Endothelial cell of umbilical vein (primary cell): ENCODE data around the gene DCLK1. TPM values are rescaled to one million over a fixed set of nuclear protein-coding genes. Genes with fewer than 3 reads are reported as not detected.

Experiments used
- BruUV-seq: library from RNA; stranded (reverse); fragments of 400-500 nt; replicated peaks from 2 replicates; lab custom pipeline; 2021; lab: Mats Ljungman, UMichigan
- CTCF ChIA-PET: fragments of 300-600, 350-600 bp; sonication (Branson Sonifier 250); formaldehyde crosslinking; loops from one replicate; lab custom pipeline; 2021; ENCODE audit warnings: antibody characterized with exemption, inconsistent platforms; lab: Charles Lee
- POLR2A ChIA-PET: fragments of 300-600, 350-600 bp; sonication (Branson Sonifier 250); formaldehyde crosslinking; loops from one replicate; lab custom pipeline; 2021; ENCODE audit warnings: antibody characterized with exemption, inconsistent platforms; lab: Charles Lee
- DNase-seq: peaks from one replicate; pipeline ENCODE4 v3.0.0-alpha.2; 2011; ENCODE audit warnings: low read depth, low spot score
- FAIRE-seq: peaks from 2 replicates; lab custom pipeline; 2011; peaks lifted over from hg19 to GRCh38; lab: Jason Lieb, UNC
- H2AFZ ChIP-seq: 2 replicates; pipeline ENCODE4 v1.6.0; 2012; ENCODE audit warnings: low read depth, low read length, control low read depth, inconsistent platforms
- H3K27ac ChIP-seq: 2 replicates; pipeline ENCODE4 v1.5.1; 2011; ENCODE audit warnings: low read depth, mild to moderate bottlenecking, control low read depth, low read length, moderate library complexity; ENCODE audit not compliant: insufficient read depth
- H3K27me3 ChIP-seq, 2 experiments: 2 replicates each; pipeline versions ENCODE4 v1.6.0 to v1.6.1; 2011; ENCODE audit warnings: low read length in 2 of 2, mixed read lengths in 1 of 2; ENCODE audit not compliant: control insufficient read depth in 2 of 2, insufficient read depth in 2 of 2
- H3K36me3 ChIP-seq, 2 experiments: 2 replicates in 1 of 2; 3 replicates in 1 of 2; pipeline ENCODE4 v1.5.1; 2011; ENCODE audit warnings: low read length in 2 of 2, mild to moderate bottlenecking in 1 of 2, moderate library complexity in 1 of 2; ENCODE audit not compliant: control insufficient read depth in 2 of 2, insufficient read depth in 2 of 2; ENCODE audit errors: extremely low read depth in 1 of 2
- H3K4me1 ChIP-seq: 3 replicates; pipeline ENCODE4 v1.5.1; 2011; ENCODE audit warnings: mild to moderate bottlenecking, low read length; ENCODE audit not compliant: control insufficient read depth, insufficient read depth; ENCODE audit errors: extremely low read depth
- H3K4me2 ChIP-seq: 2 replicates; pipeline ENCODE4 v1.6.1; 2011; ENCODE audit warnings: low read length, control low read depth, mixed read lengths; ENCODE audit not compliant: insufficient read depth
- H3K4me3 ChIP-seq, 3 experiments: fragments of 200-600 bp in 1 of 3; sonication (generic), shearing (Covaris generic) in 1 of 3; replicated peaks in 1 of 3; 2 replicates each; pipeline ENCODE4 v1.5.1; 2011 to 2016; ENCODE audit warnings: control low read depth in 3 of 3, low read length in 3 of 3, mild to moderate bottlenecking in 2 of 3, inconsistent platforms in 1 of 3, low read depth in 1 of 3, moderate library complexity in 1 of 3; ENCODE audit not compliant: insufficient read depth in 1 of 3
- H3K79me2 ChIP-seq: 2 replicates; pipeline ENCODE4 v1.6.0; 2012; ENCODE audit warnings: low read length, inconsistent platforms; ENCODE audit not compliant: control insufficient read depth, insufficient read depth
- H3K9ac ChIP-seq: replicated peaks from 2 replicates; pipeline ENCODE3; 2011; ENCODE audit warnings: low read length, control low read depth; ENCODE audit not compliant: insufficient read depth; ENCODE audit errors: extremely low read depth
- H3K9me1 ChIP-seq: replicated peaks from 3 replicates; pipeline ENCODE4 v1.6.0; 2011; ENCODE audit warnings: mild to moderate bottlenecking, low read length; ENCODE audit not compliant: control insufficient read depth, insufficient read depth; ENCODE audit errors: extremely low read depth
- H3K9me3 ChIP-seq: replicated peaks from 2 replicates; pipeline ENCODE4 v1.5.1; 2012; ENCODE audit warnings: low read length, inconsistent platforms; ENCODE audit not compliant: control insufficient read depth, insufficient read depth
- H4K20me1 ChIP-seq: replicated peaks from 2 replicates; pipeline ENCODE3; 2011; ENCODE audit warnings: mild to moderate bottlenecking, low read length; ENCODE audit not compliant: control insufficient read depth, insufficient read depth; ENCODE audit errors: extremely low read depth
- CTCF ChIP-seq, 2 donors: IDR thresholded peaks; 1 replicate in 1 of 2; 2 replicates in 1 of 2; pipeline ENCODE4 v1.5.1; 2011; ENCODE audit warnings: low read length in 2 of 2, mild to moderate bottlenecking in 2 of 2, moderate library complexity in 2 of 2, control low read depth in 1 of 2, inconsistent platforms in 1 of 2, low read depth in 1 of 2; ENCODE audit not compliant: insufficient read depth in 1 of 2; ENCODE audit errors: extremely low read depth in 1 of 2
- dilution Hi-C: fragments of 300-500 bp; cut with MboI; formaldehyde crosslinking; loops from one replicate; pipeline ENCODE4 v1.15.0; 2019; ENCODE audit warnings: low sequenced_read_pairs; ENCODE audit not compliant: extremely low pct_ligation_motif_present
- intact Hi-C: fragments of 100-400 bp; cut with micrococcal nuclease; formaldehyde crosslinking; loops from one replicate; pipeline ENCODE4 v1.10.0; 2022
- polyA plus RNA-seq, 4 experiments: library from polyadenylated mRNA; depleted of rRNA in 3 of 4; stranded (reverse) in 3 of 4; unstranded in 1 of 4; fragments of >200 nt; gene quantifications; 2 replicates each; pipeline versions ENCODE4 v1.2.1 to v1.2.3, GENCODE V29; 2011 to 2012; ENCODE audit warnings: missing spikeins in 1 of 4
- total RNA-seq: library from RNA; stranded (reverse); gene quantifications from 2 replicates; pipeline ENCODE4 v1.2.3, GENCODE V29; 2021

The DCLK1 gene
- total and polyA plus RNA-seq, 2 donors (not counting 3 experiments of a cell fraction or from before 2014, with no cell fraction given), result 0.28 to 3.9 TPM

GRCh38 chr13:35866801-35867200 is 264.4 kb downstream of the DCLK1 start:
- intact Hi-C loops, result no loop called here
- no peak for DNase-seq
- no TSS peak for BruUV-seq

More at GRCh38 chr13:35866801-35867200, 264.4 kb downstream of the DCLK1 start:
- Histone ChIP-seq H3K9ac (no peak overlapping the region), H3K4me2 (no peak overlapping the region), H3K9me3 (no peaks in the 10 kb centered on the region), H3K27me3 (no peaks in the 10 kb centered on the region), H3K27ac (no peak overlapping the region), H3K4me3 (no peak overlapping the region), H3K9me1 (no peaks in the 10 kb centered on the region), H3K36me3 (no peaks in the 10 kb centered on the region), H3K79me2 (no peaks in the 10 kb centered on the region), H3K4me1 (no peaks in the 10 kb centered on the region), H4K20me1 (no peaks in the 10 kb centered on the region), H2AFZ (no peak overlapping the region)
- CTCF ChIA-PET, result no interaction called here
- no peak for TF ChIP-seq CTCF (IDR thresholded peaks at IDR 0.05; ENCODE audit: extremely low read depth in 1 of 2, insufficient read depth in 1 of 2, low read depth in 1 of 2, low read length in 2 of 2)
- POLR2A ChIA-PET, result no interaction called here
- FAIRE-seq, result no peak
- dilution Hi-C loops, result no loop called here
